Gastrocnemius medialis (tissue), 4 donors: ENCODE results near the gene MAIP1. TPM values are rescaled to one million over a fixed set of nuclear protein-coding genes. Genes with fewer than 3 reads are reported as not detected.

Experiments used
- ATAC-seq, 2 donors: fragments of 150-250 bp; one replicate each; pipeline ENCODE4 v1.9.1; 2016
- DNase-seq, 2 donors: peaks; one replicate each; pipeline ENCODE4 v3.0.0-alpha.2; 2019
- H3K27ac ChIP-seq, 4 donors: fragments of 200-600 bp; sonication (generic); 1 replicate in 1 of 4; 2 replicates in 3 of 4; pipeline ENCODE4 v1.5.1; 2016 to 2018; ENCODE audit warnings: mild to moderate bottlenecking in 2 of 4, moderate library complexity in 1 of 4
- H3K27me3 ChIP-seq, 3 donors: fragments of 200-600 bp; sonication (generic) in 2 of 3; 1 replicate in 1 of 3; 2 replicates in 2 of 3; pipeline versions ENCODE4 v1.5.1 to v1.6.0; 2016 to 2019; ENCODE audit warnings: mild to moderate bottlenecking in 1 of 3, moderate library complexity in 1 of 3
- H3K36me3 ChIP-seq, 2 donors: fragments of 200-600 bp; sonication (generic) in 1 of 2; one replicate each; pipeline ENCODE4 v1.5.1; 2017 to 2018
- H3K4me1 ChIP-seq, 2 donors: fragments of 200-600 bp; sonication (generic) in 1 of 2; one replicate each; pipeline ENCODE4 v1.5.1; 2016 to 2017; ENCODE audit warnings: mild to moderate bottlenecking in 2 of 2
- H3K4me3 ChIP-seq, 4 donors: fragments of 200-600 bp; sonication (generic) in 3 of 4; 1 replicate in 1 of 4; 2 replicates in 3 of 4; pipeline ENCODE4 v1.5.1; 2016 to 2019; ENCODE audit warnings: mild to moderate bottlenecking in 2 of 4
- H3K9me3 ChIP-seq, 3 donors: fragments of 200-600 bp; sonication (generic) in 2 of 3; 1 replicate in 1 of 3; 2 replicates in 2 of 3; pipeline ENCODE4 v1.5.1; 2016 to 2019
- CTCF ChIP-seq, 5 experiments: fragments of 450-650 bp in 3 of 5; fragments of 200-600 bp in 2 of 5; sonication (generic) in 2 of 5; IDR thresholded peaks in 4 of 5; conservative IDR thresholded peaks in 1 of 5; 1 replicate in 4 of 5; 2 replicates in 1 of 5; pipeline ENCODE4 v1.5.1; 2016 to 2019; ENCODE audit warnings: antibody characterized with exemption in 5 of 5, mild to moderate bottlenecking in 3 of 5, moderate library complexity in 3 of 5
- POLR2A ChIP-seq, 2 donors: fragments of 450-650 bp; IDR thresholded peaks; one replicate each; pipeline ENCODE4 v1.6.1; 2017; ENCODE audit warnings: antibody characterized with exemption in 2 of 2, mild to moderate bottlenecking in 2 of 2, moderate library complexity in 2 of 2
- in situ Hi-C, 4 donors: fragments of 200-750 bp; cut with MboI; loops; one replicate each; pipeline versions ENCODE4 v1.15.0 to v1.8.0; 2017; ENCODE audit warnings: low sequenced_read_pairs in 4 of 4
- intact Hi-C: fragments of 100-400 bp; cut with DNase I; formaldehyde crosslinking; loops from one replicate; pipeline ENCODE4 v1.15.1; 2023; ENCODE audit warnings: low total_unique reads
- total RNA-seq, 4 donors: library from RNA; depleted of rRNA; stranded (reverse); fragments of >200 nt; gene quantifications; one replicate each; pipeline versions ENCODE4 v1.1.0 to v1.2.3, GENCODE V29; 2016

MAIP1 gene
- total RNA-seq, 4 donors from 2014 or later = 21.9 to 40.2 (median 26.6) TPM

GRCh38 chr2:199988151-199988550 is 32.8 kb downstream of the MAIP1 start:
- H3K9me3 ChIP-seq = no peaks in the 10 kb centered on the region
- in situ Hi-C loops = loop anchor here in 1 of 4 donors (5.0 kb wide), 1 partner anchor 489 kb away; no protein-coding TSS in a partner anchor
- intact Hi-C loops = no loop called here
- no peaks in the 10 kb centered on the region for H3K27me3 ChIP-seq
- H3K4me1 ChIP-seq = peaks cover 0 to 6% of the 10 kb centered on the region in 2 donors
- TF ChIP-seq CTCF (IDR thresholded peaks at IDR 0.05 in 4 of 5, conservative IDR thresholded peaks at IDR 0.05 in 1 of 5) (no peak), POLR2A (IDR thresholded peaks at IDR 0.05) (no peak)
- ATAC-seq = no peak
- H3K4me3 ChIP-seq = no peak overlapping the region
- no peaks in the 10 kb centered on the region for H3K36me3 ChIP-seq
- H3K27ac ChIP-seq = no peak overlapping the region
- DNase-seq = no peak

DNA sequence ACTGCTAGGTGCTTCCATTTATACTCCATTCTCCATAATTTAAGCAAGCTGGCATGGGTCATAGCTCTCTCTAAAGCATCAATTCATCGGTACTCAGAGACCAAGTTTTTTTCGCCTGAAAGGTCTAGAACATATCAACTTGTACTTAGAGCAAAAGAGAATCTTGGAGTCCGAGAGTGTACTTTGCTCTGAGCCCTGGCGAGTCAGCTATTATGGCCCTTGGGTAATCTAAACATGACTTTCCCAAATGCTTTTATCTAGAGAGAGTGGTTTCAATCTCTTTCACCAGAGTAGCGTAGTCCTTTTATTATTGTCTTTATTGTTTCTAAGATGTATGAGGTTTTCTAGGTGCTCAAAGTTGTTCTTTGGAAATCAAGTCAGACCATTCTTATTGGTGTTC is 34.4 kb downstream of the MAIP1 start:
- no peak for ATAC-seq
- Histone ChIP-seq H3K36me3 (no peaks in the 10 kb centered on the region), H3K4me1 (peaks cover 0 to 6% of the 10 kb centered on the region in 2 donors), H3K4me3 (no peak overlapping the region), H3K27ac (no peak overlapping the region), H3K27me3 (no peaks in the 10 kb centered on the region), H3K9me3 (no peaks in the 10 kb centered on the region)
- in situ Hi-C loops (loop anchor here in 1 of 4 donors (5.0 kb wide), 1 partner anchor 487 kb away; no protein-coding TSS in a partner anchor), intact Hi-C loops (no loop called here)
- TF ChIP-seq POLR2A (IDR thresholded peaks at IDR 0.05) (no peak), CTCF (IDR thresholded peaks at IDR 0.05 in 4 of 5, conservative IDR thresholded peaks at IDR 0.05 in 1 of 5) (no peak)
- no peak for DNase-seq

DNA sequence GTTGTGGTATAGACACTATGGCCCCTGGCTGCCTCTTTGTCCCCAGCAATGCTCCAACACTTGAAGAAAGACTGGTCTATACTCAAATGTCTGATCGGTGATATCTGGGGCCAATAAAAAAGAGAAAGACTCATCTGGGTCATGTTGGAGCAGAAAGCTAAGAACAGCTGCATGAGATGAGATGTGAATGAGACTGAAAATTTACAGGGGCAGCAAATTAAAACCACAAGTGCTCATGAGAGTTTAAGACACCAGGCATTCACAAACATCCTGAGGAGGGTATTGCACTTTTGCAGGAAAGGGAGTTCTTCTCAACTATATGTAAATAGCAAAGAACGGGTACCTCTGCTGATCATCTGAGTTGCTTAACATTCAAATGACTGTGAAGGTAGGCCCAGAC is 36.3 kb downstream of the MAIP1 start:
- intact Hi-C loops (no loop called here), in situ Hi-C loops (no loop called here)
- DNase-seq (no peak), ATAC-seq (no peak)
- Histone ChIP-seq H3K27ac (no peak overlapping the region), H3K36me3 (no peaks in the 10 kb centered on the region), H3K9me3 (no peaks in the 10 kb centered on the region), H3K4me1 (peaks cover 2 to 6% of the 10 kb centered on the region in 2 donors), H3K27me3 (no peaks in the 10 kb centered on the region), H3K4me3 (no peak overlapping the region)
- no peak for TF ChIP-seq CTCF (IDR thresholded peaks at IDR 0.05 in 4 of 5, conservative IDR thresholded peaks at IDR 0.05 in 1 of 5)
- TF ChIP-seq POLR2A (IDR thresholded peaks at IDR 0.05) = no peak

- Histone ChIP-seq H3K27ac (no peak overlapping the region), H3K9me3 (no peaks in the 10 kb centered on the region), H3K36me3 (no peaks in the 10 kb centered on the region), H3K4me3 (no peak overlapping the region), H3K4me1 (peaks cover 6 to 8% of the 10 kb centered on the region in 2 donors), H3K27me3 (no peaks in the 10 kb centered on the region)
- intact Hi-C loops (no loop called here), in situ Hi-C loops (no loop called here)
- ATAC-seq (no peak), DNase-seq (no peak)
- TF ChIP-seq POLR2A (IDR thresholded peaks at IDR 0.05) (no peak), CTCF (IDR thresholded peaks at IDR 0.05 in 4 of 5, conservative IDR thresholded peaks at IDR 0.05 in 1 of 5) (no peak)
Measured at GRCh38 chr2:199992296-199992695, 36.9 kb downstream of the MAIP1 start.

DNA sequence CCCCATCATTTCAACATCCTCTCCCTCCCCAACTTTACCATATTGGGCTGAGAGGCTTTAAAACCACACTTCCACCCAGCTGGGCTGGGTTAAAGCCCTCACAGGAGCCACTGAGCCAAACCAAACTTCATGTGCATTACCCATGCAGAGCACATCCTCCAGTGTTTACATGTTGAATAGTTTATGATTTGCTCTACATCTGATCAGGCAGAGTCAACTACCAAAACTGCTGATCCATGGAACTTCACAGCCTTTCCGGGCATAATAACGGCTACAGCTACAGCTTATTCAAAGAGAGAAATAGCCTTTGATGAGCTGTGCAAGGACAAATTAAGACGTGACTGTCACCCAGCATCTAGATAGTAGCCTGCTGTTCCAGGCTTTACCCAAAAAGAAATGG is 39.0 kb downstream of the MAIP1 start:
- TF ChIP-seq CTCF (IDR thresholded peaks at IDR 0.05 in 4 of 5, conservative IDR thresholded peaks at IDR 0.05 in 1 of 5) (no peak), POLR2A (IDR thresholded peaks at IDR 0.05) (no peak)
- in situ Hi-C loops (no loop called here), intact Hi-C loops (no loop called here)
- Histone ChIP-seq H3K27me3 (no peaks in the 10 kb centered on the region), H3K27ac (no peak overlapping the region), H3K9me3 (no peaks in the 10 kb centered on the region), H3K4me3 (no peak overlapping the region), H3K4me1 (peaks cover 0 to 12% of the 10 kb centered on the region in 2 donors), H3K36me3 (no peaks in the 10 kb centered on the region)
- DNase-seq (no peak), ATAC-seq (no peak)
